Stimulated activated naive CD8-positive, alpha-beta T cell treated with anti-CD3 and anti-CD28 coated beads, Interleukin-15, Interleukin-2, amounts not matched to agents 100 ng/mL and 50 ng/mL, for 24 hours (primary cell): ENCODE data around the gene TP73.

Experiments used
- H3K27ac Mint-ChIP-seq: one replicate; pipeline ENCODE4 v1.8.0; 2021; ENCODE audit warnings: mild to moderate bottlenecking, mixed read lengths
- H3K27me3 Mint-ChIP-seq: one replicate; pipeline ENCODE4 v1.8.0; 2021; ENCODE audit warnings: mixed read lengths
- H3K36me3 Mint-ChIP-seq: one replicate; pipeline ENCODE4 v1.8.0; 2021; ENCODE audit warnings: low read depth, mixed read lengths
- H3K4me1 Mint-ChIP-seq: one replicate; pipeline ENCODE4 v1.8.0; 2021; ENCODE audit warnings: low read depth, mixed read lengths
- H3K4me3 Mint-ChIP-seq: one replicate; pipeline ENCODE4 v1.8.0; 2021; ENCODE audit warnings: mild to moderate bottlenecking, mixed read lengths
- H3K9me3 Mint-ChIP-seq: one replicate; pipeline ENCODE4 v1.8.0; 2021; ENCODE audit warnings: mixed read lengths

TP73 gene

GRCh38 chr1:3627515-3628253 is 24.6 kb upstream of the TP73 start:
- Mint-ChIP-seq H3K27me3 (no peaks in the 10 kb centered on the region), H3K4me1 (peaks cover 29% of the 10 kb centered on the region), H3K4me3 (no peak overlapping the region), H3K9me3 (no peaks in the 10 kb centered on the region), H3K27ac (no peak overlapping the region), H3K36me3 (peaks cover 6% of the 10 kb centered on the region)

DNA sequence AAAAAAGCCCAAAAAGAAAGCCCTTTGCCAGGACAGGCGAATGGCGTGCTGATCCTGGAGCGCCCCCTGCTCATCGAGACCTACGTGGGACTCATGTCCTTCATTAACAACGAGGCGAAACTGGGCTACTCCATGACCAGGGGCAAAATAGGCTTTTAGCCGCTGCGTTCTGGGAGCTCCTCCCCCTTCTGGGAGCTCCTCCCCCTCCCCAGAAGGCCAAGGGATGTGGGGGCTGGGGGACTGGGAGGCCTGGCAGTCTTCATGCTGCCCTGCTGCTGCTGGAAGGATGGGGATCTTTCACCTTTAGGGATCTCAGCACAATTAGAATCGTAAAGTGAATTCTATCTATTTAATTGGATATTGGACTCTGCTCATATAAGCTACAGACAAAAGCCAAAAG is 23.9 kb upstream of the TP73 start:
- Mint-ChIP-seq H3K4me1 (peaks cover 22% of the 10 kb centered on the region), H3K27me3 (no peaks in the 10 kb centered on the region), H3K27ac (no peak overlapping the region)

DNA sequence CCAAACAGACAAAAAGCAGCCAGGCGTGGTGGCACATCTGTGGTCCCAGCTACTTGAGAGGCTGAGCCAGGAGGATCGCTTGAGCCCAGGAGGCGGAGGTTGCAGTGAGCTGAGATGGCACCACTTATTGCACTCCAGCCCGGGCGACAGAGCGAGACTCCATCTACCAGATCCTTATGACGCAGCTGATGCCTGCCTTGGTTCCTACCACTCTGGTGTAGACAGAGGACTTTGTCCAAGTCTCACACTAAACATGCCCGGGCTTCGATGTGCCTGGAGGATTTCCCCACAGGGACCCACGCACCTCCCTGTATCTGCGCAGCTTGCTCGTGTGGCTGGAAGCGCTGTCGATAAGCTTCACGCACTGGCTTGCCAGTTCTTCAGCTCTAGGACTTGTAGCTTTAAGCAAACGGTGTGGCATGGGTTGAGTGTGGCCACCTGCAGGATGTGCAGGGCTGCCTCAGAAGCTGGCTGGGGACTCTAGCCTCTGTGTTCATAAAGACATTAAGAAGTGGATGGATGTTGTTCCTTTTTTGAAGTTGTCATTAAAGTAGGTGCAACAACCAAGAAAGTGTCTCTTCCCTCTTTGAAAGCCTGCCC is 22.7 kb upstream of the TP73 start:
- H3K4me1 Mint-ChIP-seq, result peaks cover 9% of the 10 kb centered on the region
- no peaks in the 10 kb centered on the region for H3K9me3 Mint-ChIP-seq
- peaks cover 16% of the 10 kb centered on the region for H3K36me3 Mint-ChIP-seq
- no peaks in the 10 kb centered on the region for H3K27me3 Mint-ChIP-seq
- H3K4me3 Mint-ChIP-seq, result no peak overlapping the region
- no peak overlapping the region for H3K27ac Mint-ChIP-seq

More for the DNA sequence above, 23.9 kb upstream of the TP73 start:
- Mint-ChIP-seq H3K9me3 (no peaks in the 10 kb centered on the region), H3K4me3 (no peak overlapping the region), H3K36me3 (peaks cover 10% of the 10 kb centered on the region)

DNA sequence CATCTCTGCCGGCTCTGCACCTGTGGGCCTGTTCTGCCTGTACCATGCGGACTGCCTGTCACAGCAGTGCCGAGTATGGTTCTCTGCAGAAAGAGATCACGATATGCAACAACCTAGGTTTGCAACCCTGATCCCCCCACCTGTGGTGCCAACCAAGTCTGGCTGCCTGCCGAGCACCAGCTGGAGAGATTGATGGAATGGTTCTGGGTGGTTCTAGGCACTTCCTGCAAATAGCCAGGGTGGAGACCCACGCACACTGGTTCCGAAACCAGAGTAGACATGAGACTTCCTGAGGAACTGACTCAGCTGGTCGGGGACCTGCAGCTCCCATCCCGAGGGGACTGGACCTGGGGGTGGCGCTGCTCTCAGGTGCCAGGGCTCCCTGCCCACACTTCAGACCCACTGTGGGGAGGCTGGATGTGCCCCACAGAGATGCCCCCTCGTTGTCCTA is 22.1 kb upstream of the TP73 start:
- Mint-ChIP-seq H3K4me3 (no peak overlapping the region), H3K9me3 (no peaks in the 10 kb centered on the region), H3K27me3 (no peaks in the 10 kb centered on the region), H3K36me3 (peaks cover 21% of the 10 kb centered on the region), H3K27ac (no peak overlapping the region), H3K4me1 (peaks cover 8% of the 10 kb centered on the region)

DNA sequence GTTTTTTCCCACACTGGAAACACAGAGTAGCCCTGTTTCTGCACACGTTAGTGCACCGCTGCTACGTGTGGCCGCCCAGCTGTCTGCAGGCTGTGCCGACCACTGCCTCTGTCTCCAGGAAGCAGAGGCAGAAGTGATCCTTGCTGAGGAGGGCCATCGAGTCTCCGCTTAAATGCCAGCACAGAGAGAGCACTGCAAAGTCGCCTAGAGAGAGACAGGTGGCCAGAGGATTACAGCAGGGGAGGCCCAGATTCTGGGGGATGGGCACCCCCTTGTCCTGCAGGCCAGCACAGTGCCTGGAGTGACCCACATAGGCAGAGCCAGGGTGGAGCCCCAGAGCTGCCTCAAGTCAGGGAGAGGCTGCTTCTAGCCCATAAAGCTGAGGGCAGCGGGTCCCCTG is 21.4 kb upstream of the TP73 start:
- H3K36me3 Mint-ChIP-seq, result peaks cover 26% of the 10 kb centered on the region
- no peaks in the 10 kb centered on the region for H3K9me3 Mint-ChIP-seq
- no peaks in the 10 kb centered on the region for H3K27me3 Mint-ChIP-seq
- no peak overlapping the region for H3K27ac Mint-ChIP-seq
- H3K4me3 Mint-ChIP-seq, result no peak overlapping the region
- H3K4me1 Mint-ChIP-seq, result peaks cover 4% of the 10 kb centered on the region

DNA sequence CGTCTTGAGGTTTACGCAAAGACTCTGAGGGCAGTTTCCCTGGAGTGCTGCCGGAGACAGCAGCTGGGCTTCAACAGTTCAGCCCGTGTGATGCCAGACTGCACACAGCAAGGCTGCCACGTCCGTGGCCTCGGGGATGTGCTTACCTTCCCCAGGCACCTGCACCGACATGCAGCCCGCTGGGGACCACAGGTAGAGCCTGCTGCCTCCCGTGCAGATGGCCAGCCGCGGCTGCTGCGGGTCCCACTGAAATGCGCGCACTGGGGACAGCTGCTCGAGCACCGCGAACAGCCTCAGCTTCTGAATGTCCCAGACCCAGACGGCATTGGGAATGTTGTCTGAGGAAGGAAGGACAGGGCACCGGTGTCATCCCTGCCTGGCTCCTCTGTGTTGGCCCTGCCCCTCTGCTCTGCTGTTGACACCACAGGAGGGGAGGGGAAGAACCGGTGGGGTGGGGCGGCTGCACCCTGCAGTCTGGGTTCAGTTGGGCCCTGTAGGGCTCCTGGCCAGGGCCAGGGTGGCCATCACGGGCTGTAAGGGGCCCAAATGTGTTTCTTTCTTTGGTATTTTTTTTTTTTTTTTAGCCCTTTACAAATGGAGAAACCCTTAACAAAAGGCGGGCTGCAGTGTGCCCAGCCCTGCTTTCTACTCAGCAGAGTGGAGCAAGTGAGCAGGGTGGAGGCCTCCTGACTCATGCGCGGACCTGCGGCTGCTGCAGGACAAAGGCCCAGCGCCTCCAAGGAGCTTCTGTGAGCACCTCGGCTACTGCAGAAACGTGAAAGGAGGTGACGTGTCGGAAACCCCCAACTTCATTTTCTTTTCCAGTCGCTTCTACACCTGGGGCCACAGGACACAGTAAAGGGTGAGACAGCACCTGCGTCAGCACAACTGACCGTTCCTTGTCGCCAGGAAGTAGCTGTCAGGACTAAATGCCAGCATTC is 20.7 kb upstream of the TP73 start:
- no peaks in the 10 kb centered on the region for H3K4me1 Mint-ChIP-seq
- no peaks in the 10 kb centered on the region for H3K9me3 Mint-ChIP-seq
- H3K27ac Mint-ChIP-seq, result no peak overlapping the region
- H3K36me3 Mint-ChIP-seq, result peaks cover 29% of the 10 kb centered on the region
- no peak overlapping the region for H3K4me3 Mint-ChIP-seq
- no peaks in the 10 kb centered on the region for H3K27me3 Mint-ChIP-seq

- peaks cover 35% of the 10 kb centered on the region for H3K36me3 Mint-ChIP-seq
These were observed 20.0 kb upstream of the TP73 start for GRCh38 chr1:3632298-3632697.

DNA sequence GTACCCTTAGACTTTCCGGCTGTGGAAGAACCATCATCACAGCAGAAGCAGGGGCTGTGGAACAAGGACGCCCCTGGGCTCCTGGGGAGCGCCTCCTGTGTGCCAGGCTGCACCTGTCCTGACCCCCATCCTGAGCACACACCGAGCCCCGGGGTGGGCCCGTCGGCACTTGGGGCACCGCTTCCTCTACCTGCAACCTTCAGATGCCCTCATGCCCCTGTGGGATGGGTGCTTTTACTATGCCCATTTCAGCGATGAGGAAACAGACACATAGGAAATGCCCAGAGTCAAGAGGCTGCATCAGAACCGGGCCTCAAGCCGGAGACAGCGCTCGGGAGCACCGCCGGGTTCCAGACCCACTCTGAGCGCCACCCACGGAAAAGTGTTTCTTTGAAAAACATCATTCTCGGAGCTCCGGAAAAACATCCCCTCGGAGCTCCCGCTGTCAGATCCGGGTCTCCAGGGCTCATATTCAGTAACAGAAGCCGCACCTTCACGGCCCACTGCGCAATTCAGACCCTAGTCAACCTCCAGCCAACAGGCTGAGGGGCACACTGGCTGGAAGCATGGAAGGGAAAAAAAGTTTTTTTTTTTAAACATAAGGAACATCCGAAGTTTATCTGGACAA is 19.5 kb upstream of the TP73 start:
- Mint-ChIP-seq H3K4me1 (no peaks in the 10 kb centered on the region), H3K9me3 (no peaks in the 10 kb centered on the region), H3K4me3 (no peak overlapping the region), H3K27me3 (no peaks in the 10 kb centered on the region), H3K27ac (no peak overlapping the region), H3K36me3 (peaks cover 38% of the 10 kb centered on the region)

More at GRCh38 chr1:3632298-3632697, 20.0 kb upstream of the TP73 start:
- Mint-ChIP-seq H3K27me3 (no peaks in the 10 kb centered on the region), H3K9me3 (no peaks in the 10 kb centered on the region), H3K27ac (no peak overlapping the region), H3K4me1 (no peaks in the 10 kb centered on the region), H3K4me3 (no peak overlapping the region)

GRCh38 chr1:3633344-3634058 is 18.8 kb upstream of the TP73 start:
- Mint-ChIP-seq H3K36me3 (peaks cover 45% of the 10 kb centered on the region), H3K27ac (no peak overlapping the region), H3K9me3 (no peaks in the 10 kb centered on the region), H3K4me3 (no peak overlapping the region), H3K4me1 (no peaks in the 10 kb centered on the region), H3K27me3 (no peaks in the 10 kb centered on the region)

DNA sequence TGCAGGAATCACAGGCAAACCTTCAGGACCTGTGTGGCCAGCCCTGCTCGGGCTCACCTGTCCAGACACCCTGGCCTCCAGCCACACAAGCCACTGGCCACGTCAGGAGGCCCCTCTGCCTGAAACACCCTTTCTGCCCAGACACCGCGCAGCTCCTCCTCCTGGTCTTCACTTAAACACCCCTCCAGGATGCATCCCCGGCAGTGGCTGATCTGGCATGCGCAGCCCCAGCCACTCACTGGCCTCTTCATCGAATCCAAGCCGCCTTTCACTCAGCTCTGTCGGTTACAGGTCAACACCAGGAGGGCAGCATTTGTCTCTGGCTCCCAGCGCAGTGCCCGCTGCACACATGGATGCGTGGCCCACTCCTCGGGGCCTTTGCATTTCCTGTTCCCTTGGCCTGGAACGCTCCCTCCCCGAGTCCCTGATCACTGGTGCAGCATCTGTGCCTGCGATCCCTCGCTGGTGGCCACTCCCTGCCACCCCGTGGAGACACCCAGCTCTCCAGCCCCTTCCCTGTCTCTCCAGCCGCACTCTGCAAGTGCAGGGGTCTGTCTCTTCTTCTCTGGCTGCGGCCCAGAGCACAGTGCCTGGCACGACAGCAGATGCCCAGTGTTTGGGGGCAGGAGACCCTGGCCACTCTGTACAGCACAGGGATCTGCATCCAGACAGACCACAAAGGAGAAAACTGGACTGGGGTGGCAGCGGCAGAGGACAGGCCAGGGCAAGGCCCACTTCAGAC is 18.1 kb upstream of the TP73 start:
- Mint-ChIP-seq H3K4me1 (no peaks in the 10 kb centered on the region), H3K4me3 (no peak overlapping the region), H3K27ac (no peak overlapping the region), H3K9me3 (no peaks in the 10 kb centered on the region), H3K36me3 (peaks cover 43% of the 10 kb centered on the region), H3K27me3 (no peaks in the 10 kb centered on the region)

DNA sequence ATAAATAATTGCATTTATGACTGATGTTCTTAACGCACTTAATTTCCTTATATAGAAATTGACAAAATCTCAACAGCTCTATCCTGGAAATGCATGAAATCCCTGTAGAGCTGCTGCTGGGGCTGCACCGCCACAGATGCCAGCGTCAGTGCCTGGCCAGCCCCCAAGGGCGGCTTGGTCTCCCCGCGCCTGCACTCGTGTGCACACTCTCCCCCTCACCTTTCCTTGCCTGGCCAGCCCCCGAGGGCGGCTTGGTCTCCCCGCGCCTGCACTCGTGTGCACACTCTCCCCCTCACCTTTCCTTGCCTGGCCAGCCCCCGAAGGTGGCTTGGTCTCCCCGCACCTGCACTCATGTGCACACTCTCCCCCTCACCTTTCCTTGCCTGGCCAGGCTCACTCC is 16.2 kb upstream of the TP73 start:
- H3K36me3 Mint-ChIP-seq, result peaks cover 41% of the 10 kb centered on the region
- H3K4me3 Mint-ChIP-seq, result no peak overlapping the region
- no peaks in the 10 kb centered on the region for H3K9me3 Mint-ChIP-seq
- H3K27ac Mint-ChIP-seq, result no peak overlapping the region
- H3K27me3 Mint-ChIP-seq, result no peaks in the 10 kb centered on the region
- no peaks in the 10 kb centered on the region for H3K4me1 Mint-ChIP-seq

- Mint-ChIP-seq H3K9me3 (no peaks in the 10 kb centered on the region), H3K4me3 (no peak overlapping the region), H3K36me3 (peaks cover 42% of the 10 kb centered on the region), H3K4me1 (no peaks in the 10 kb centered on the region), H3K27ac (no peak overlapping the region), H3K27me3 (no peaks in the 10 kb centered on the region)
These were observed 15.8 kb upstream of the TP73 start for GRCh38 chr1:3636531-3636930.

DNA sequence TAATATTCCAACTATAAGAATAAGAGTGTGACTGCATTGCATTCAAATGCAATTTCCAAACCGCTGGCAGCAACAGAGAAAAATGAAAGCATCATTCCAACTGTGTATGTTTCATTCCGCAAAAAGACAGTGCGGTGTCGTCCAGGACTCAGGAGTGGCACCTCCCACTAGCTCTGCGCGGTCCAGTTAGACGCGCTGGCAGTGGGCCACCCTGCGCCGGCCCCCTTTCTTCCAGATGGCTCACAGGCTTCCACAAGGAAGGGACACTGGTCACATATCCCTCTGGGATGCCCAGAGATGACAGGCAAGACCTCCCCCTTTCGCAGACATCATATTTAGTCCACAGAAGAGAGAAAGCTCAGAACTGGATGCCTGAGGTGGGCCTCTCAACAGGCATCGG is 14.3 kb upstream of the TP73 start:
- H3K4me1 Mint-ChIP-seq, result no peaks in the 10 kb centered on the region
- no peak overlapping the region for H3K27ac Mint-ChIP-seq
- H3K27me3 Mint-ChIP-seq, result no peaks in the 10 kb centered on the region
- H3K36me3 Mint-ChIP-seq, result peaks cover 49% of the 10 kb centered on the region
- H3K9me3 Mint-ChIP-seq, result no peaks in the 10 kb centered on the region
- no peak overlapping the region for H3K4me3 Mint-ChIP-seq

GRCh38 chr1:3638676-3639075 is 13.6 kb upstream of the TP73 start:
- no peak overlapping the region for H3K27ac Mint-ChIP-seq
- no peaks in the 10 kb centered on the region for H3K27me3 Mint-ChIP-seq
- H3K9me3 Mint-ChIP-seq, result no peaks in the 10 kb centered on the region
- H3K4me1 Mint-ChIP-seq, result no peaks in the 10 kb centered on the region
- peaks cover 51% of the 10 kb centered on the region for H3K36me3 Mint-ChIP-seq
- no peak overlapping the region for H3K4me3 Mint-ChIP-seq
